Endothelial cell of hepatic sinusoid (primary cell): ENCODE measurements around the gene GADL1.

Experiments
- in situ Hi-C: cut with HindIII; loops from 2 replicates; pipeline ENCODE4 v1.10.0; 2017; ENCODE audit warnings: low sequenced_read_pairs

Gene GADL1

GRCh38 chr3:30813734-30814133 lies 80.7 kb downstream of the GADL1 start:
- in situ Hi-C loops, result no loop called here

- in situ Hi-C loops, result no loop called here
These were observed 83.2 kb downstream of the GADL1 start for GRCh38 chr3:30811151-30811795.

- in situ Hi-C loops, result no loop called here
These were observed 83.8 kb downstream of the GADL1 start for GRCh38 chr3:30810625-30811024.

- in situ Hi-C loops, result no loop called here
These were observed 88.8 kb downstream of the GADL1 start for GRCh38 chr3:30805695-30806094.

GRCh38 chr3:30804984-30805383 lies 89.5 kb downstream of the GADL1 start:
- in situ Hi-C loops, result no loop called here

GRCh38 chr3:30795176-30795575 lies 99.3 kb downstream of the GADL1 start:
- in situ Hi-C loops, result no loop called here

GRCh38 chr3:30793740-30794139 lies 100.7 kb downstream of the GADL1 start:
- in situ Hi-C loops, result no loop called here

GRCh38 chr3:30790150-30790549 lies 104.3 kb downstream of the GADL1 start:
- in situ Hi-C loops, result no loop called here

- in situ Hi-C loops, result no loop called here
These were observed 108.1 kb downstream of the GADL1 start for GRCh38 chr3:30786365-30786764.

- in situ Hi-C loops, result no loop called here
These were observed 114.7 kb downstream of the GADL1 start for GRCh38 chr3:30779686-30780287.

GRCh38 chr3:30778933-30779332 lies 115.5 kb downstream of the GADL1 start:
- in situ Hi-C loops, result no loop called here

- in situ Hi-C loops, result no loop called here
These were observed 116.9 kb downstream of the GADL1 start for GRCh38 chr3:30777426-30778113.

- in situ Hi-C loops, result no loop called here
These were observed 118.2 kb downstream of the GADL1 start for GRCh38 chr3:30776186-30776815.

- in situ Hi-C loops, result no loop called here
These were observed 119.4 kb downstream of the GADL1 start for GRCh38 chr3:30775040-30775439.

- in situ Hi-C loops, result loop anchor here (25.0 kb wide), 1 partner anchor 363 kb away; no protein-coding TSS in a partner anchor
These were observed 120.4 kb downstream of the GADL1 start for GRCh38 chr3:30774062-30774461.

- in situ Hi-C loops, result loop anchor here (25.0 kb wide), 1 partner anchor 367 kb away; no protein-coding TSS in a partner anchor
These were observed 124.1 kb downstream of the GADL1 start for GRCh38 chr3:30770387-30770786.

GRCh38 chr3:30768703-30769550 lies 125.5 kb downstream of the GADL1 start:
- in situ Hi-C loops, result loop anchor here (25.0 kb wide), 1 partner anchor 368 kb away; no protein-coding TSS in a partner anchor

- in situ Hi-C loops, result loop anchor here (25.0 kb wide), 1 partner anchor 369 kb away; no protein-coding TSS in a partner anchor
These were observed 126.4 kb downstream of the GADL1 start for GRCh38 chr3:30768046-30768445.

GRCh38 chr3:30766522-30766921 lies 127.9 kb downstream of the GADL1 start:
- in situ Hi-C loops, result loop anchor here (25.0 kb wide), 1 partner anchor 371 kb away; no protein-coding TSS in a partner anchor

GRCh38 chr3:30764891-30765290 lies 129.6 kb downstream of the GADL1 start:
- in situ Hi-C loops, result loop anchor here (25.0 kb wide), 1 partner anchor 372 kb away; no protein-coding TSS in a partner anchor
